Gastroesophageal sphincter (tissue), 3 donors: ENCODE measurements around the gene SCFD2.

Source experiments
- CTCF ChIP-seq, 4 experiments: fragments of 200-600 bp in 2 of 4; fragments of 450-650 bp in 2 of 4; sonication (generic) in 1 of 4; IDR thresholded peaks; one replicate each; pipeline ENCODE4 v1.5.1; 2017 to 2019; ENCODE audit warnings: antibody characterized with exemption in 4 of 4, mild to moderate bottlenecking in 2 of 4, moderate library complexity in 2 of 4
- EP300 ChIP-seq: sonication (generic); formaldehyde crosslinking; IDR thresholded peaks from one replicate; pipeline ENCODE4 v1.6.1; 2017; ENCODE audit warnings: antibody characterized with exemption, mild to moderate bottlenecking
- POLR2A ChIP-seq, 2 donors: fragments of 450-650 bp; IDR thresholded peaks; one replicate each; pipeline ENCODE4 v1.6.1; 2017; ENCODE audit warnings: antibody characterized with exemption in 2 of 2, mild to moderate bottlenecking in 2 of 2, moderate library complexity in 1 of 2
- POLR2AphosphoS5 ChIP-seq: sonication (generic); formaldehyde crosslinking; IDR thresholded peaks from one replicate; pipeline ENCODE4 v1.6.1; 2017; ENCODE audit warnings: antibody characterized with exemption

GRCh38 chr4:52968691-52969090, 397.2 kb downstream of the SCFD2 start:
- TF ChIP-seq CTCF (IDR thresholded peaks at IDR 0.05) = no peak
- TF ChIP-seq EP300 = no peak
- TF ChIP-seq POLR2A (IDR thresholded peaks at IDR 0.05) = no peak
- no peak for TF ChIP-seq POLR2AphosphoS5
